ENCODE results near the gene TMEM208.

The TMEM208 gene

DNA sequence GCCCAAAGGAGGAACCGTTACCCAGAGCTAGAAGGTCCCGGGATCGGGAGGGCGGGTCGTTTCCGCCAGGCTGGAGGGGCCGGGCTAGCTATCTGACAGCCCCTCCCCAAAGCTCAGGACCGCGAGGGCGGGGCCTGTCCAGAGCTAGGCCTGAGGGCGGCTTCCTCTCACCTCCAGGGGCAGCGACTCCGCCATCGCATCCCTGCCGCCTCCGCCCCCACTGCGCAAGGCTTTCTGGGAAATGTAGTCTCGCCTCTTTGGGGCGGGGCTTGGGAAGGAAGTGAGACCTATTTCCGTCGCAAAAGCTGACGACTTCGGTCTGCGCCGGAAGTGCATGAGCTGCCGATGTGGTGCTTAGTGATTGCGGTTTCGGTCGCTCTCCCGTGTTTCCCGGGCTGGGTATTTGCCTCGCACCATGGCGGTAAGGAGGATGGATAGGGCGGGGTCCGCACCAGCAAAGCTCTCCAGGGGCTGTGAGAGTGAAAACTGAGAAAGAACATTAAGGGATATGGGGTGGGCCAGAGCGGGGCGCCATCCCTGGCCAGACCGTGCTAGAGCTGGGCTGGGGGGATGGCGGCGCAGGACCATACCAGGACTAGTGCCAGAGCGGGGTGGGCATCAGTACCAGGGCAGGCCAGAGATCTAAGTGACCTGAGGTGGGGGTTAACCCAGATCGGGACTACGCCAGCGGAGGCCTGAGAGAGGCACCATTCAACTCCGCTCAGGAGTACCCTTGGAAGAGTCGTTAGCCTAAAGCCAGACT is at the start of gene TMEM208:
TMEM208 (plus strand) TSS at position 327 of the 763 bp plus-strand sequence; CDS start at position 416, 89 bp downstream.
- peak; percentile 96 for DNase-seq (ENCODE audit: low read depth)

DNA sequence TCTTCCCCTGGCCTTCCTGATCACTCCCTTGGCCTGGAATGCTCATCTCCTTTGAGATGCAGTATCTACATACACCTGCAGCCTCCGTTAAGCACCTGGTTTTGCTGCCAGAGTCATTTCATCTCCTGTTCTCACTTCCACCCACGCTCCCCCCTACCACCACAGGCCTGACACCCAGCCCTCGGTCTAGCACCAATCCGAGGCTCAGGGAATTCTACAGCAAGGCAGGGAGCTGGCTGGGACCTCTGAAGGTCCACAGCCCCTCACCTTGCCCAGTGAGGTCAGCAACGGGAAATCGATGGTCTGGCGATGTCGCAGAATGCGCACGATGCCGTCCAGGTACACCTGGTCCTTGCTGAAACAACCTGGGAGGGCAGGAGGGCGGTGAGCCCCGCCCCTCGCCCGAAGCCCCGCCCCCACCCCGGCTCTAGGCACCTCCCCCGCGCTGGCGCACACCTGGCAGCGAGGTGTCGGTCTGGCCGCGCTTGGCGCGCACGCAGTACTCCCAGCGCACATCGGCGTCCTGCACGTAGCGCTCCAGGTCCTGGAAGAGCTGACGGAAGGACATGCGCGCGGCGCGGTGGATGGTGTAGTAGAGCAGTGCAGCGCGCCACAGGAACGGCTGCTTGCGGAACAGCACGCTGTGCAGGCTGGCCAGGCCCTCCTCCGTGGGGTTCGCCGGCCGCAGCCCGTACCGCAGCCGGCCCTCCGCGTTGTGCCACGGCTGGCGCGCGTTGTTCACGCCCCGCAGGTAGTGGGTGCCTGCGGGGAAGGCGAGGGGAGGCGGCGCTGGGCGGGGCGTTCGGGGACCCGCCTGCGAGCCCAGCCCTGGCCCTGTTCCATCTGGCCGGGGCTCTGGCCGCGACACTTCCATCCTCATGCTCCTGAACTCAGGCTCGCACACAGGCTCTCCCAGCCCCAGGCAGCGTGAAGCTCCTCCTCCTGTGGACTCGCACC is 48.9 kb upstream of the TMEM208 start:
- DNase-seq (ENCODE audit: low read depth), result no peak

- DNase-seq (ENCODE audit: low read depth), result no peak
Measured at GRCh38 chr16:67179421-67180080, 47.4 kb upstream of the TMEM208 start.

GRCh38 chr16:67180166-67180565 is 46.8 kb upstream of the TMEM208 start:
- DNase-seq (ENCODE audit: low read depth), result no peak

DNA sequence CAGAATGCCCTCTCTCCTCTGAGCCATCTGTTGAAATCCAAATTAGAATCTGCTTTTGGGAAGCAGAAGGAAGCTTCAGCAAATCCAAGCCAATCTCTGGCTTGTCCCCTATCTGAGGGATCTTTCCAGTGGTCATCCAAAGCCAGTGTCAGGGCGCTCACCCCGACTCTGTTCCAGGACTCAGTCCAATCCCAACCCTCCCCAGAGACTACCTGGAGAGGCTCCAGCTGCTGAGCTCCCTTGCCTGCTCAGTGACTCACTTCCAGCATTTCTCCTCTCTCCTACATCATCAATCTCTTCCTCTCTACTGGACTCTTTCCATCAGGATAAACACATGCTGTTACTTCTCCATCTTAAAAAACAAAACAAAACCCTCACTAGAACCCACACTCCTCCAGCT is 45.6 kb upstream of the TMEM208 start:
- peak; percentile 67 for DNase-seq (ENCODE audit: low read depth)

DNA sequence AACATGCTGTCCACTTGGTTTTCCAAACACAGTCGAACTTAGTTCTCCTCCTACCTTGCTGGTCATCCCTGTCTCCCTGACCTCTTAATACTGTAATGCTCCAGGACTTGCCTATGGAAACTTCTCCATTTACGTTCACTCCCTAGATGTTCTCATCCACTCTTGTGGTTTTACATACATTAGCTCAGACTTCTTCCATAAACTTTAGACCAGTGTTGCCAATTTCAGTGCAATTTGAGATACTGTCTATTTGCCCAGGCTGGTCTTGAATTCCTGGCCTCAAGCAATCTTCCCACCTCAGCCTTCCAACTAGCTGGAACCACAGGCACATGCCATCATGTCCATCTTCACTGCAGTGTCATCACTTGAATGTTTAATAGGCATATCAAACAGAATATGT is 44.6 kb upstream of the TMEM208 start:
- DNase-seq (ENCODE audit: low read depth), result no peak

DNA sequence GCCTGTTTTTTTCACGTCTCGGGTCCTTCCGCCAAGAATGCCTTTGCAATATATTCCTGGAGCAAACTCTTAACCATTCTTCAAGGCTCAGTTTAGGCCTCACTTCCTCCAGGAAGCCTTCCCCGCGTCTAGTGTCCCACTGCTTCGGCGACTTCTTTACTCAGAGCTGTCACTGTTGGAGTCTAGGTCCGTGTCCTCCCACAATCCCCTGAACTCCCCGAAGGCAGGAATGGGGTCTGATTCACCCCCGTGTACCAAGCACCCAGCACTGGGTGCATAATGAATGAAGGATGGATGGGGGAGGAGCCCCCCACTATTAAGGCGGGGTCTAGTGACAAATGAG is 43.7 kb upstream of the TMEM208 start:
- no peak for DNase-seq (ENCODE audit: low read depth)

DNA sequence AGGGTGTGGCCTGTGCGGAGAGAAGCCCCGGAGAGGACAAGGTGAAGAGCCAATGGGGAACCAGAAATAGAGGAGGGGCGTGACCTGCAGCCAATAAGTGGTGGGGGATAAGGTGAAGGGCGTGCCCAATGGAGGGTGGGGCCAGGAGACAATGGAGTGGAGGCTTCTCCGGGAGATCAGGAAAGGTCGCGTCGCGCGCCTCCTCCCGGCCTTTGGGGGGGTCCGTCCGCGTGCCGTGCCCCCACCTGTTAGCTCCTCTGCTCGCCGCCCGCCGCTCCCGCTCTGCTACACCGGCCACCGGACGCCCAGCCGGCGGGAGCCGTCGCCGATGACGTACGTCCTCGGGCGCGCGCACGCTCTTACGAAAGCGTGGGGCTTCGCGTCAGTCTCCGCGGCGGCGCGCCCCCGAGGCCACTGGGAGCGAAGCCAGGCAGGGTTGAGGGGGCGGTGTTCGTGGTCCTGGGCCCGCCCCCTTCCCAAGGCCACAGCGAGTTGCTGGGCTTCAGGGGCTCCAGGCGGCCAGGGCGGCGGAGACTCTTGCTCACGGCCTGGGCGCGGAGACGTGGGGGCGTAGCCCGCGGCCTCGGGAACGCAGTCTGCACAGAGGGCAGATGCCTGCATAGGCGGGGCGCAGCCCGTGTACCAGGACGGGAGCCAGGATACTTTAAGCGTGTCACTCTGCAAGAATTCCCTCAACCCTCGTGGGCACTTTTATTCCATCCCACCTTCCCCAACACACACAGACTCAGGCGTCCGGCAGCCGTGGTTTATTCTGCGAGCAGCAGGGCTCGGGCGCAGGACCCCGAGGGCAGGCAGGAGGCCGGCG is 43.1 kb upstream of the TMEM208 start, which contains the start of gene MATCAP1:
MATCAP1 (minus strand) TSS at position 337 of the 826 bp plus-strand sequence. CDS start 3,353 bp downstream, outside the sequence.
- DNase-seq (ENCODE audit: low read depth), result peak; percentile 97

- no peak for DNase-seq (ENCODE audit: low read depth)
Measured at GRCh38 chr16:67184453-67184994, 42.4 kb upstream of the TMEM208 start.

DNA sequence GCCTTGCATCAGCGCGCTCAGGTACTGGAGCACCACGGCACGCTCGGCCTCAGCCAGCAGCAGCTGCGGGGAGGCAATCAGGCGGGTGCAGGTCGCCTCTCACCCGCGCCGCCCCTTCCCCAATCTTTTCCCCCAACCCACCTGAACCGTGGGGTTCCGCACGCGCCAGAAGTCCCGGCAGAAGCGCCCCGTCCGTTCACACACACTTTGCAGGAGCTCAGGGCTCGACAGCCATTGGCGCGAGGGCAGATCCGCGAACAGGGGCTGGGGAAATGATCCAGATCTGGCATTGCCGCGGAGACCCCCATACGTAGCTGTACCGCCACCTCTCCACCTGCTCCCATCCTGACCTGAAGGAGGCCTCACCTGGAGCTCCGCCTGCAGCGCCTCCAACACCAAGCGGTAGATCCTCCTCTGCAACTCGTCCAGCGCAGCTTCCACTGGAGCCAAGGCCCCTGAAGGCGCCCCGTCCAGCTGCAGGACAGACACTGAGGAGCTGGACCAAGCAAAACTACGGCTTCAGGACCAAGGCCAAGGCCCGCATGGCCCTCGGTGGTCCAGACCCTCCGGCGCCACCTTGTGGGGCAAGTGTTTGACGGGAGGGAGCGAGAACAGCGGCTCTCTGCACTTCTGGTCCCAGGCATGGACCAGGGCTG is 41.8 kb upstream of the TMEM208 start:
- DNase-seq (ENCODE audit: low read depth), result peak; percentile 84

GRCh38 chr16:67185651-67186134 is 41.2 kb upstream of the TMEM208 start:
- no peak for DNase-seq (ENCODE audit: low read depth)

DNA sequence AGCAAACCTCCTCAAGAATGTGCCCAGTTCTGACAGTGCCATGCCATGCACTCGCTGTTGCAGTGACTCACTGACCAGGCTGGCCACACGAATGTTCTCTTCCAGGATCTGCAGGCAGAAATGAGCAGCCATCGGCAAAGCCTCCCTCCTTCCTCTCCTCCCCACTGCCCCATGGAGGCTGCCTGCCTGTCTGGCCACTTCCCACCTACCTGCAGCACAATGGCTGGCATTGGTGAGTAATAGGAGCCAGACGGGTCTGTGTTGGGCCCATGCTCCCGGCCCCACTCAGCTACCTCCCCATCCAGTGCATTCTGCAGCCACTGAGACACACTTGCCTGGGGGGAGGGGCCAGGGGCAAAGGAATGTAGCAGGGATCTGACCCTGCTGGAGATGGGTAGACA is 40.4 kb upstream of the TMEM208 start:
- DNase-seq (ENCODE audit: low read depth), result no peak

DNA sequence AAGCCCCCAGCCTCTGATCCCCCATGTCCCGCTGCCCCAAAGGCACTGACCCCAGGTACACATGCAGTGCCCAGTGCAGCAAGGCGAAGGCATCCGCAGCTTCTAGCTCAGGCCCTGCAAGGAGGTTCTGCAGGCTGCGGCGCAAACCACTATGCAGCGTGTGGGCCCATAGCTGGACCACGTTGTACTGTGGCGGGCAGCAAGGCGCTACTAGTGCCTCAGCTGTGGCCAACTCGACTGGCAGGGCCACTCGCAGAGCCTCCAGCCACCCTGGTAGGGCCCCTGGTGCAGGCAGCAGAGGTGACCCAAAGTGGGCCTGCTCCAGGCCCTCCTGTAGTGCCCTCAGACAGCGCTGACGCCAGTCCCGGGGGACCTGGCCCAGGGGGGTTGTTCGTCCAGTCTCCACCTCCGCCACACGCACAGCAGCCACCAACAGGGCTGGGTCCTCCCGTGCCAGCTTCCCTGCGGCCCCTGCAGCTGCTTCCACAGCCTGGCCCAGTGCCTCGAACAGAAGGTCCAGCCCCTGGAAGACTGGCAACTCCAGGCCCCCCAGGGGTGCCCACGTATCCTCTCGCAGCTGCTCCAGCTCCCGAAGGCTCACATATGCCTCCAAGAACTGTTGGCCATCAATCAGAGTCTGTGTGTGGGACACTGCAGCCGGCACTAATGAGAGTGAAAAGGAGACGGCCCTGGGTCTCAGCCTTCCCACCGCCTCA is 39.6 kb upstream of the TMEM208 start:
- no peak for DNase-seq (ENCODE audit: low read depth)

DNA sequence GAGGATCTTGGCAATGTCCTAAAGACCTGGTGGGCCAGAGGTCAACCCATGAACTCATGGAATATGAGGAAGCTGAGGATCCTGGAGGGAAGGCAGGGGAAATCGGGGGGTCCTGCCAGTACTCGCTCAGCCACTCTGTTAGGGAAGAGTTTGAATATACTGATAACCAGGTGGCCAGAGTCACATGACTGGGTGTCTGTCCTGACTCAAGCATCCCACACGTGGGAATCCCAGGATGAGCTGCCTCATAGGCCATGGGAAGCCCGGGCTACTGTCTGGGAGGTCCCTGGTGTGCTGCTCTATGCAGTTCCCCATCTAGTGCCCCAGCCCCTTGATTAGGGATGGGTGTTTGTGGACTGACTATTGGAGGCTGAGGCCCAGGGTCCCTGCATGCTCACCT is 38.6 kb upstream of the TMEM208 start:
- DNase-seq (ENCODE audit: low read depth), result no peak

- DNase-seq (ENCODE audit: low read depth), result no peak
Measured at GRCh38 chr16:67188798-67189197, 38.1 kb upstream of the TMEM208 start.

DNA sequence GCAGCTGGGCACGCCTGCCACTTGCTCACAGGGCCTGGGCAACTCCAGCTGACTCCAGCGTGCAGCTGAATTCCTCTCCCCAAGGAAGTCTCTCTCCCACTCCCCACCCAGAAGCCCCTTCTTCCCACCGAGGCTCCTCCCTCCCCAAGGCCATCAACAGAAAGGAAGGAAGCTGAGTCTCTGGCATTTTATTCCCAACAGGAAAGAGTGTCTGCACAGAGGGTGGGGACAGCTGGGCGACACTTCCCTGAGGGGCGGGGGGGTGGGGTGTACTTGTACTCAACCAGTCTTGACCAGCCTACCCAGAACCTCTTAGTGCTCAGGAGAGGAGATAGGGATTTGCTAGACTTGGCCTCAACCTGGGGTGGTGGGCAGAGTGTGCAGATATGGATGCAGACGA is 36.9 kb upstream of the TMEM208 start, which contains the start of gene EXOC3L1:
EXOC3L1 (minus strand) TSS at position 96 of the 400 bp plus-strand sequence. CDS start 460 bp downstream, outside the sequence.
- DNase-seq (ENCODE audit: low read depth), result no peak

DNA sequence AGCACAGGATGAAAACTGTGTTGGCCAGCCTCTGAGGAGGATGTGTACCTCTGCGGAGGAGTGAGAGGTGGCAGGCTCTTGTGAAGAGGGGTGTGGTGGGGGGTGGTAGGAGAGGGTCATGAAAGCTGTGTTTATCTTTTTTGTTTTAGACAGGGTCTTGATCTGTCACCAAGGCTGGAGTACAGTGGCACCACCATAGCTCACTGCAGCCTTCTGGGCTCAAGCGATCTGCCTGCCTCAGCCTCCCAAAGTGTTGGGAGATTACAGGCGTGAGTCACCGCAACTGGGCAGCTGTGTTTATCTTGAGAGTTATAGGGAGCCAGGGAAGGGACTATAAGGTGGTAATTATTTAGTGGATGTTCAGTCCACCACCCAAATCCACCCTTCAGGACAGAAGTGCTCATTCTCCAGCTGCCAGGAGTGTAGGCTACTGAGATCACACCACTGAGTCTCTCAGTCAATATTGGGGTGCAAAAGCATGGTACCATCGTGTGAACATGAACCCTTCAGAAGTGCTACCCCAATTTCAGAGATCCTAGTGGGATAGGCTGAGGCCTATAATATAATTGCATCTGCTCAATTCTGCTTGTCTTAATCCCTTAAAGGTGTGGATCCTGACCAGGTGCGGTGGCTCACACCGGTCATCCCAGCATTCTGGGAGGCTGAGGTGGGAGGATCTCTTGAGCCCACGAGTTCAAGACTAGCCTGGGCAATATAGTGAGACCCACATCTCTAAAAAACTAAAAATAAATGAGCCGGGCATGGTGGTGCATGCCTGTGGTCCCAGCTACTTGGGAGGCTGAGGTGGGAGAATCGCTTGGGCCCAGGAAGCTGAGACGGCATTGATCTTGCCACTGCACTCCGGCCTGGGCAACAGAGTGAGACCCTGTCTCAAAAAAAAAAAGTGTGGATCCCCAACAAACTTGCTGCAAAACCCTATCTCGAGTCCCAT is 36.2 kb upstream of the TMEM208 start:
- no peak for DNase-seq (ENCODE audit: low read depth)

DNA sequence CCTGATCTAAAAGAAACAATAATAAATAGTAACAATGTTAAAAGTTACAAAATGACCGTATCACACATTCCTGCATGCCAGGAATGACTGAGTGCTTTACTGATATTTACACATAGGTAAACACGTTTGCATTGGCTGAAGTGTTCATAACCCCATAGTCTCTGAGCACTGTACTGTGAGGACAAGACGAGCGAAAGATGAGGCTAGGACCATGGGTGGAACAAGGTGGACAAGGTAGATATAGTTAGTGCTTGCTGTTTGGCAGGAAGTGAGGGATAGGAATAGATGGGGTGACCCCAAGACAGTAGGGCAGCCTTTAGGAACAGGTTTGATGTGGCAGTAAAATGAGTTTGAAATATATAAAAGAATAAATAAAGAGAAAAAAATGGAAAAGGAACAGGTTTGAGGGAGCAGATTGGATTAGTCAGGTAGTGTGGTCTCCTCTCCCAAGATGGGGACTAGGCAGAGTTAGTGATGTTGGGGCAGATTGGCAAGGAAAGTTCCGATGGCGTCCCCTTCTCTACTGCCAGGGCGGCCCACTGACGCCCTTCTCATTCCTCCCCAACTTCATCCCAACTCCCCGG is 35.4 kb upstream of the TMEM208 start:
- DNase-seq (ENCODE audit: low read depth), result no peak

All from fibroblast of the conjunctiva (primary cell).